GM19468 (cell line): Measurements from ENCODE around the gene EBLN1.
A peak's percentile ranks its signal among the peaks of the same experiment; 100 is the strongest.
"Not testable (repeated sequence)": the region's sequence is repeated elsewhere in the genome, so short reads cannot be mapped to it uniquely, and the experiment has no call there.

Source experiments
- ATAC-seq: cut with Tn5 transposase; IDR thresholded peaks from one replicate; pipeline ENCODE4 v1.9.1; 2021; ENCODE audit warnings: mild to moderate bottlenecking, moderate library complexity, moderate number of reproducible peaks; ENCODE audit not compliant: unreplicated experiment; ENCODE audit errors: extremely low read depth

EBLN1 gene

GRCh38 chr10:22228943-22229801 lies 11.4 kb upstream of the EBLN1 start:
- ATAC-seq: peak; percentile 60

GRCh38 chr10:22228167-22228938 lies 10.5 kb upstream of the EBLN1 start:
- no peak for ATAC-seq

- ATAC-seq: no peak
Observed at GRCh38 chr10:22226599-22226998, 8.8 kb upstream of the EBLN1 start.

- ATAC-seq: no peak
Observed at GRCh38 chr10:22222236-22223190, 4.7 kb upstream of the EBLN1 start.

GRCh38 chr10:22219308-22219707 lies 1.5 kb upstream of the EBLN1 start:
- ATAC-seq: no peak

- ATAC-seq: no peak
Observed at GRCh38 chr10:22218448-22218847, 633 bp upstream of the EBLN1 start.

- not testable (repeated sequence) for ATAC-seq
Observed at GRCh38 chr10:22217084-22217483, 731 bp downstream of the EBLN1 start.

- ATAC-seq: no peak
Observed at GRCh38 chr10:22210267-22210666, 7.5 kb downstream of the EBLN1 start.

- no peak for ATAC-seq
Observed at GRCh38 chr10:22193945-22194344, 23.9 kb downstream of the EBLN1 start.

GRCh38 chr10:22185586-22185985 lies 32.2 kb downstream of the EBLN1 start:
- ATAC-seq: no peak

GRCh38 chr10:22183771-22184461 lies 33.9 kb downstream of the EBLN1 start:
- ATAC-seq: no peak

GRCh38 chr10:22180724-22181123 lies 37.1 kb downstream of the EBLN1 start:
- no peak for ATAC-seq

- ATAC-seq: no peak
Observed at GRCh38 chr10:22174442-22174841, 43.4 kb downstream of the EBLN1 start.

GRCh38 chr10:22171131-22171530 lies 46.7 kb downstream of the EBLN1 start:
- no peak for ATAC-seq

GRCh38 chr10:22170582-22170981 lies 47.2 kb downstream of the EBLN1 start:
- ATAC-seq: no peak

GRCh38 chr10:22159979-22160378 lies 57.8 kb downstream of the EBLN1 start:
- ATAC-seq: no peak

GRCh38 chr10:22159180-22159579 lies 58.6 kb downstream of the EBLN1 start:
- ATAC-seq: no peak
